GM18511 (cell line): ENCODE measurements around the gene KRTAP3-1.
"Not testable (repeated sequence)": the region's sequence is repeated elsewhere in the genome, so short reads cannot be mapped to it uniquely, and the experiment has no call there.

ENCODE experiments used
- ATAC-seq: cut with Tn5 transposase; IDR thresholded peaks from one replicate; pipeline ENCODE4 v1.9.1; 2021; ENCODE audit warnings: mild to moderate bottlenecking, moderate library complexity; ENCODE audit not compliant: unreplicated experiment

Gene KRTAP3-1

GRCh38 chr17:41008811-41009210, at the start of gene KRTAP3-1:
KRTAP3-1 (minus strand) TSS chr17:41009128; CDS start chr17:41009074, 54 bp downstream.
- ATAC-seq: no peak

GRCh38 chr17:41057547-41057946, 48.6 kb upstream of the KRTAP3-1 start:
- no peak for ATAC-seq

GRCh38 chr17:41055130-41055529, 46.2 kb upstream of the KRTAP3-1 start, which contains the start of gene KRTAP2-2:
KRTAP2-2 (minus strand) TSS chr17:41055230; CDS start chr17:41055211, 19 bp downstream.
- ATAC-seq: not testable (repeated sequence)

GRCh38 chr17:41054556-41054955, 45.6 kb upstream of the KRTAP3-1 start:
- not testable (repeated sequence) for ATAC-seq

GRCh38 chr17:41054025-41054424, 45.1 kb upstream of the KRTAP3-1 start:
- no peak for ATAC-seq

- no peak for ATAC-seq
Observed at GRCh38 chr17:41052566-41052965, 43.6 kb upstream of the KRTAP3-1 start.

- no peak for ATAC-seq
Observed at GRCh38 chr17:41049110-41049509, 40.2 kb upstream of the KRTAP3-1 start.

- ATAC-seq: no peak
Observed at GRCh38 chr17:41048441-41048840, 39.5 kb upstream of the KRTAP3-1 start.

- not testable (repeated sequence) for ATAC-seq
Observed at GRCh38 chr17:41046735-41047465, 38.0 kb upstream of the KRTAP3-1 start, which contains the start of gene KRTAP2-1. KRTAP2-1 (minus strand) TSS chr17:41047316; CDS start chr17:41047267, 49 bp downstream.

- no peak for ATAC-seq
Observed at GRCh38 chr17:41042953-41043352, 34.0 kb upstream of the KRTAP3-1 start.

- ATAC-seq: not testable (repeated sequence)
Observed at GRCh38 chr17:41040783-41041571, 32.0 kb upstream of the KRTAP3-1 start, which contains the start of gene KRTAP1-1. KRTAP1-1 (minus strand) TSS chr17:41041450; CDS start chr17:41041397, 53 bp downstream.

GRCh38 chr17:41037853-41038350, 29.0 kb upstream of the KRTAP3-1 start:
- no peak for ATAC-seq

GRCh38 chr17:41034346-41034935, 25.5 kb upstream of the KRTAP3-1 start, which contains the start of gene KRTAP1-3:
KRTAP1-3 (minus strand) TSS chr17:41034874; CDS start chr17:41034821, 53 bp downstream.
- not testable (repeated sequence) for ATAC-seq

GRCh38 chr17:41029633-41030245, 20.8 kb upstream of the KRTAP3-1 start, which contains the start of gene KRTAP1-4:
KRTAP1-4 (minus strand) TSS chr17:41030195; CDS start chr17:41030078, 117 bp downstream.
- ATAC-seq: no peak

- no peak for ATAC-seq
Observed at GRCh38 chr17:41026715-41027471, 18.0 kb upstream of the KRTAP3-1 start, which contains the start of gene KRTAP1-5. KRTAP1-5 (minus strand) TSS chr17:41027208; CDS start chr17:41027155, 53 bp downstream.

GRCh38 chr17:41024697-41025096, 15.8 kb upstream of the KRTAP3-1 start:
- ATAC-seq: no peak

GRCh38 chr17:41020336-41020735, 11.4 kb upstream of the KRTAP3-1 start:
- no peak for ATAC-seq

GRCh38 chr17:41019415-41019814, 10.5 kb upstream of the KRTAP3-1 start:
- ATAC-seq: no peak

GRCh38 chr17:41018541-41018940, 9.6 kb upstream of the KRTAP3-1 start:
- ATAC-seq: no peak
